Activated CD4-positive, alpha-beta T cell treated with anti-CD3 and anti-CD28 coated beads for 36 hours (primary cell): Measurements from ENCODE around the gene U2AF1L4. TPM values are rescaled to one million over a fixed set of nuclear protein-coding genes. Genes with fewer than 3 reads are reported as not detected.

Experiments
- ATAC-seq: fragments of 200-7000 bp; cut with Tn5 transposase; one replicate; pipeline ENCODE4 v1.10.0; 2021; ENCODE audit warnings: mild to moderate bottlenecking, moderate library complexity
- CTCF ChIA-PET: fragments of 350-600 bp; sonication (Branson Sonifier 250); formaldehyde crosslinking; loops from one replicate; lab custom pipeline; 2021; ENCODE audit warnings: antibody characterized with exemption; lab: Charles Lee
- POLR2A ChIA-PET: fragments of 350-600 bp; sonication (Branson Sonifier 250); formaldehyde crosslinking; loops from one replicate; lab custom pipeline; 2021; ENCODE audit warnings: antibody characterized with exemption, inconsistent platforms; lab: Charles Lee
- DNase-seq: peaks from one replicate; pipeline ENCODE4 v3.0.0-alpha.2; 2020
- H3K27ac Mint-ChIP-seq: one replicate; pipeline ENCODE4 v1.8.0; 2021; ENCODE audit warnings: mixed read lengths
- H3K27me3 Mint-ChIP-seq: one replicate; pipeline ENCODE4 v1.8.0; 2021; ENCODE audit warnings: mixed read lengths
- H3K36me3 Mint-ChIP-seq: one replicate; pipeline ENCODE4 v1.8.0; 2021; ENCODE audit warnings: low read depth, mixed read lengths
- H3K4me1 Mint-ChIP-seq: one replicate; pipeline ENCODE4 v1.8.0; 2021; ENCODE audit warnings: mixed read lengths
- H3K4me3 Mint-ChIP-seq: one replicate; pipeline ENCODE4 v1.8.0; 2021; ENCODE audit warnings: mild to moderate bottlenecking, moderate library complexity, mixed read lengths
- H3K9me3 Mint-ChIP-seq: one replicate; pipeline ENCODE4 v1.8.0; 2021; ENCODE audit warnings: low read depth, mixed read lengths
- intact Hi-C, 2 experiments: fragments of 100-400 bp; cut with DNase I in 1 of 2; cut with micrococcal nuclease in 1 of 2; formaldehyde crosslinking; loops; one replicate each; pipeline versions ENCODE4 v1.14.2 to v1.15.1; 2022 to 2024; cut with DNase I, micrococcal nuclease
- total RNA-seq, 2 experiments: library from RNA; stranded (reverse); gene quantifications; one replicate each; pipeline ENCODE4 v1.2.3, GENCODE V29; 2021

The U2AF1L4 gene, protein sequence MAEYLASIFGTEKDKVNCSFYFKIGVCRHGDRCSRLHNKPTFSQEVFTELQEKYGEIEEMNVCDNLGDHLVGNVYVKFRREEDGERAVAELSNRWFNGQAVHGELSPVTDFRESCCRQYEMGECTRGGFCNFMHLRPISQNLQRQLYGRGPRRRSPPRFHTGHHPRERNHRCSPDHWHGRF
- 10 to 100 TPM; 31.6 to 37.5 TPM for total RNA-seq

DNA sequence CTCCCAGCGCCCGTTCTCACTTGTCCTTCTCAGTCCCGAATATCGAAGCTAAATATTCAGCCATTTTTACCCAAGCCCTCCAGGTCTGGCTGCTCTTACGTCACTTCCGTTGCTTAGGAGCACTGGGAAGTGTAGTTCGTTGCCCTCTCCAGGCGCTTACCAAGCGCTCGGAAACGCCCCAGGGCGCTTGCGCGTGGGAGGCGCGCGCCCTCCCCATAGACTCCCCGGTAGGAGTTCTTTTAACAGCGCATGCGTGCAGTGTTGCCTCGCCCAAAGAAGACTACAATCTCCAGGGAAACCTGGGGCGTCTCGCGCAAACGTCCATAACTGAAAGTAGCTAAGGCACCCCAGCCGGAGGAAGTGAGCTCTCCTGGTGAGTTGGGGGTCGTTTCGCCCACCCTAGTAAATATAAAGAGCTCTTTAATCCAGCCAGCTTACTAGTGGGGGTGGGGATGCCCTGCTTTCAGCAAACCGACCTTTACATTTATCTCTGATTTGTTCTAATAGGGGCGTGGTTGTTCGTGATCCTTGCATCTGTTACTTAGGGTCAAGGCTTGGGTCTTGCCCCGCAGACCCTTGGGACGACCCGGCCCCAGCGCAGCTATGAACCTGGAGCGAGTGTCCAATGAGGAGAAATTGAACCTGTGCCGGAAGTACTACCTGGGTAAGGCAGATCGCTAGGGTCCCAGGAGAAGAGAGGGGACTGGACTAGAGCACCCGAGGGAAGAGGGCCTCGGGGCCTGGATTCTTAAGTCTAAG is at the start of gene U2AF1L4, which contains the start of gene PSENEN:
Gene U2AF1L4 (minus strand): TSS at position 91 of the 759 bp plus-strand sequence. CDS start 27 bp downstream, at position 64.
Gene PSENEN (plus strand): TSS at position 324 of the 759 bp plus-strand sequence. CDS start 280 bp downstream, at position 604.
- DNase-seq (peak; percentile 97), ATAC-seq (peak; percentile 51)
- H3K27me3 Mint-ChIP-seq: no peaks in the 10 kb centered on the region
- peaks cover 51% of the 10 kb centered on the region for H3K4me1 Mint-ChIP-seq
- H3K27ac Mint-ChIP-seq: peak within 1 kb of the TSS; percentile 100
- ChIA-PET CTCF (interaction anchor here (1.0 to 2.0 kb wide), 5 partner anchors 24 to 186 kb away, joined by 3 to 8 read pairs (median 4); no protein-coding TSS in a partner anchor), POLR2A (interaction anchor here (0.5 to 2.3 kb wide), 6 partner anchors 27 to 749 kb away, joined by 4 to 13 read pairs (median 5); no protein-coding TSS in a partner anchor)
- no peaks in the 10 kb centered on the region for H3K9me3 Mint-ChIP-seq
- H3K4me3 Mint-ChIP-seq: peak within 1 kb of the TSS; percentile 99
- H3K36me3 Mint-ChIP-seq: peaks cover 30% of the 10 kb centered on the region
- intact Hi-C loops: loop anchor here (1.0 to 10.0 kb wide), 8 partner anchors 28 to 601 kb away; partner anchors contain the start of genes ARHGAP33 (in 2 of the 2), FXYD7 (in 1 of the 2) and TBCB (in 1 of the 2)

DNA sequence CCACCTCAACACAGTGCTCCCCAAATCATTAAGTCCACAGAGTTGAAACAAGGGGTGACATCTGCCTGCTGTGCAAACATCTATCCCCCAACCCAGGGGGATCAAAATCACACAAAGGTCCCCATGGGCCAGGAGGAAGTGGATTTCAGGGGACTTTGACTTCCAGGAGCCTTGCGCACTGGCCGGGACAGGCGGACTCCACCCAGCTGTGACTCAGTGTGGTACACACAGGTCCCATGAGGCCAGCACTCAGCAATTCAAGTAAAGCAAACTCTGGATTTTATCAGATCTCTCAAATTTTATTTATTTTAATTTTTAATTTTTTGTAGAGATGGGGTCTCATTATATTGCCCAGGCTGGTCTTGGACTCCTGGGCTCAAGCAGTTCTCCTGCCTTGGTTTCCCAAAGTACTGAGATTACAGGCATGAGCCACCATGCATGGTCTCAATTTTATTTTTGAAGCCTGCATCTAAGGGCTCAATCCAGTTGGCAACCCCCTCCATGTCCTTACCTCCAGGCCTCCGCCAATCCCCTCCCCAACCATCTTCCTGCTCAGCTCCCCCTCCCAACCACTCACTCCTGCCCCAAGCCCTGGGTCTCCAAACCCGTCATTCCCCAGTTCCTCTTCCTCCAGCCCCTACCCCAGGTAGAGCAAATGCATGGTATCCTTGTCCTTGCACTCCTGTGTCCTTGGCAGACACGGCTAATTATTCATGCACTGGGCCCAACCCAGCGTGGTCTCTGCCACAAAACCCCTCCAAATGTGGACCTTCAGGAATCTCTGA is 48.4 kb upstream of the U2AF1L4 start:
- no peaks in the 10 kb centered on the region for H3K9me3 Mint-ChIP-seq
- H3K27me3 Mint-ChIP-seq: peaks cover 23% of the 10 kb centered on the region
- DNase-seq: no peak
- ATAC-seq: no peak
- peaks cover 3% of the 10 kb centered on the region for H3K4me1 Mint-ChIP-seq
- ChIA-PET POLR2A (no interaction called here), CTCF (no interaction called here)
- H3K27ac Mint-ChIP-seq: no peak overlapping the region
- no peaks in the 10 kb centered on the region for H3K36me3 Mint-ChIP-seq
- H3K4me3 Mint-ChIP-seq: no peak overlapping the region
- intact Hi-C loops: no loop called here

DNA sequence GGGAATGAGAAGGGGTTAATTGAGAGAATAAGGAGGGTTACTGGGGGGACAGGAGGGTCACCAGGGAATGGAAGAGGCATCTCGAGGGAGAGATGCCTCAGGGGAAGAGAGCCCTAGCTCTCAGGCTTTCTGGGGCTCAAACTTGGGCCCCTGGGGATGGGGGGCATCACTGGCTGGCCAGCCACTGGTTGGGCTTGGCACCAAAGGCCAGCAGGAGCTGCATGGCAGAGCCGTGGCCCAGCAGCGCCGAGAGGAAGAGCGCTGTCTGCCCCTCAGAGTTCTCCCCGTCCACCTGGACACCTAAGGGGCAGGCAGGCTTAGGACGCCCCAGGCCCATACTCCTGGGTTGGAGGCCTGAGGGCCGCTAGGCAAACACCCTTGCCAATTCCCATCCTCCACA is 47.7 kb upstream of the U2AF1L4 start:
- H3K27me3 Mint-ChIP-seq: peaks cover 19% of the 10 kb centered on the region
- no peaks in the 10 kb centered on the region for H3K9me3 Mint-ChIP-seq
- POLR2A ChIA-PET: no interaction called here
- H3K4me3 Mint-ChIP-seq: no peak overlapping the region
- DNase-seq (no peak), ATAC-seq (no peak)
- CTCF ChIA-PET: no interaction called here
- intact Hi-C loops: no loop called here
- peaks cover 3% of the 10 kb centered on the region for H3K4me1 Mint-ChIP-seq
- no peaks in the 10 kb centered on the region for H3K36me3 Mint-ChIP-seq
- H3K27ac Mint-ChIP-seq: no peak overlapping the region

DNA sequence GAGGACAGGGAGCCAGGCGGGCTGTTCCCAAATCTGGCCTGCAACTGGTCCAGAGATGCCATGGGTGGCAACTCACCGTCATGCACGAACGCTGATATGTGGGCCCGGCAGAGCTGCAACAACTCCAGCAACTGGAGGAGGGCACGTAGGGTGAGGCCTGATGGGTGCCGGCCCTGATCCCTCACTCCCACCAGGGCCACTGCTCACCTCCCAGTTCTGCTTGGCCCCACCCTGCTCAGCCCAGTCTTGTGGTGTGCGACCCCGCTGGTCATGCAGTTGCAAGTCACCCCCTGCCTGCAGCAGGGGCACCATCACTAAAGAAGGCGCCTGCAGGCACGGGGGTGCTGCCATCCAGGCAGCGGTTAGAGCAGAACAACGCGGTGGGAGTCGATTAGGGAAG is 47.1 kb upstream of the U2AF1L4 start:
- no peaks in the 10 kb centered on the region for H3K36me3 Mint-ChIP-seq
- DNase-seq: no peak
- ATAC-seq: no peak
- ChIA-PET CTCF (no interaction called here), POLR2A (no interaction called here)
- peaks cover 17% of the 10 kb centered on the region for H3K27me3 Mint-ChIP-seq
- H3K4me3 Mint-ChIP-seq: no peak overlapping the region
- intact Hi-C loops: no loop called here
- H3K4me1 Mint-ChIP-seq: peaks cover 3% of the 10 kb centered on the region
- no peaks in the 10 kb centered on the region for H3K9me3 Mint-ChIP-seq
- H3K27ac Mint-ChIP-seq: no peak overlapping the region

DNA sequence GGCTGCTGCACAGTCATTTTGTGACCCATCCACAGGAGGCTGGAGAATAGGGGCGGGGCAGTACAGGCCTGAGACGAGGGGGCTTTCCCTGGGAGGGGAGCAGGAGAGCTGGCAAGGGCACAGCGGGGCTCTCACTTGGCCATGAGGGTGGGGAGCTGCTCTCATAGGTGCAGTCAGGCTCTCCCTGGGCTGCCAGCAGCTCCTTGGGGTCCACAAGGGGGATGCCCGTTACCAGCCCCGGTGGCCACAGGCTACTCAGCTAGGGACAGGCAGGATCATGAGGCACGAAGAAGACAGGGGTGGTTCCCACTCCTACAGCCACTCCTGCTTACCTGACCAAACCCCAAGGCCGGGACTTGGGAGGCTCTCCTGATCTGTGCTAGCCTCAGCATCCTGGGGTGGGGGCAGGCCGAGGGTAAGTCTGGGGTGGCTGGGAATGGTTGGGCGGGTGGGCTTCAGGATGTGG is 46.6 kb upstream of the U2AF1L4 start:
- CTCF ChIA-PET: no interaction called here

DNA sequence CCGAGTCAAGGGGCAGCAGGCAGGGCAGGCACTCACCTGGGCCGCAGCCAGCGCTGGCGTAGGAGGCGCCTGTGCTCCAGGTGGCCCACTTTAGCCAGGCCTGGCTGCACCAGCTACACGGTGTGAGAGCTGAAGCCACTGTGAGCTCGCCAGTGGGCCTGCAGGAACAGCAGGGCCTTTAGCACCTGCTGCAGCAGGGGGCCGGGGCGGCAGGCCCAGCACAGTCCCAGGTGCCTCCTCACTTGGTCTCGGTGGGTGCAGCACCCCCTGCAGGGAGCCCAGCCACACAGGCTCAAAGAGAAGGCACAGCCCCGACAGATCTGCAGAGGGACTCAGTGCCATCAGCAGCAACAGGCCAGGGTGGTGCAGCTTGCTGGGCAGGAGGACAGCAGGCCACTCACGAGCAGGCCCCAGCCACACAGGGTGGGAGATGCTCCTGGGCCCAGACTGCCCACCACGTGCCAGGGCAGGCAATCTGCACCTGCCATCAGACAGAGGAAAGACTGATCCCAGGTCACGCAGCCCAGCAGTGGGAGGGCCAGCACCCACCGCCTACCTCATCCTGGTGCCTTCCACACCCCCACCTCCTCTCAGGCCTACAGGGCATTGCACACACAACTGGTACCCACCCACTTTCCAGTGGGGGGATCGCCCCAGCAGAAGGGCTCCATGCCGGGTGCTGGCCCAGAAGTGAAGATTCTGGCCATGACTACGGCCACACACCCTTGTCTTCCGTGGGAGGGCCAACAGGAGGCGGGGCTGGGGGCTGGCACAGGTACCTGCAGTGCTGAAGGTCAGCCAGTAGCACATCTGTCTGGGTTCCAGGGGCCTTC is 46.0 kb upstream of the U2AF1L4 start:
- ATAC-seq: peak; percentile 74
- CTCF ChIA-PET: interaction anchor here (0.7 to 0.9 kb wide), 2 partner anchors 28 to 256 kb away, joined by 3 read pairs; no protein-coding TSS in a partner anchor

More for the DNA sequence above, 46.6 kb upstream of the U2AF1L4 start:
- no peak overlapping the region for H3K27ac Mint-ChIP-seq
- H3K36me3 Mint-ChIP-seq: no peaks in the 10 kb centered on the region
- no peak for DNase-seq
- intact Hi-C loops: no loop called here
- ATAC-seq: no peak
- no peaks in the 10 kb centered on the region for H3K4me1 Mint-ChIP-seq
- no peaks in the 10 kb centered on the region for H3K9me3 Mint-ChIP-seq
- peaks cover 12% of the 10 kb centered on the region for H3K27me3 Mint-ChIP-seq
- POLR2A ChIA-PET: no interaction called here
- H3K4me3 Mint-ChIP-seq: no peak overlapping the region

DNA sequence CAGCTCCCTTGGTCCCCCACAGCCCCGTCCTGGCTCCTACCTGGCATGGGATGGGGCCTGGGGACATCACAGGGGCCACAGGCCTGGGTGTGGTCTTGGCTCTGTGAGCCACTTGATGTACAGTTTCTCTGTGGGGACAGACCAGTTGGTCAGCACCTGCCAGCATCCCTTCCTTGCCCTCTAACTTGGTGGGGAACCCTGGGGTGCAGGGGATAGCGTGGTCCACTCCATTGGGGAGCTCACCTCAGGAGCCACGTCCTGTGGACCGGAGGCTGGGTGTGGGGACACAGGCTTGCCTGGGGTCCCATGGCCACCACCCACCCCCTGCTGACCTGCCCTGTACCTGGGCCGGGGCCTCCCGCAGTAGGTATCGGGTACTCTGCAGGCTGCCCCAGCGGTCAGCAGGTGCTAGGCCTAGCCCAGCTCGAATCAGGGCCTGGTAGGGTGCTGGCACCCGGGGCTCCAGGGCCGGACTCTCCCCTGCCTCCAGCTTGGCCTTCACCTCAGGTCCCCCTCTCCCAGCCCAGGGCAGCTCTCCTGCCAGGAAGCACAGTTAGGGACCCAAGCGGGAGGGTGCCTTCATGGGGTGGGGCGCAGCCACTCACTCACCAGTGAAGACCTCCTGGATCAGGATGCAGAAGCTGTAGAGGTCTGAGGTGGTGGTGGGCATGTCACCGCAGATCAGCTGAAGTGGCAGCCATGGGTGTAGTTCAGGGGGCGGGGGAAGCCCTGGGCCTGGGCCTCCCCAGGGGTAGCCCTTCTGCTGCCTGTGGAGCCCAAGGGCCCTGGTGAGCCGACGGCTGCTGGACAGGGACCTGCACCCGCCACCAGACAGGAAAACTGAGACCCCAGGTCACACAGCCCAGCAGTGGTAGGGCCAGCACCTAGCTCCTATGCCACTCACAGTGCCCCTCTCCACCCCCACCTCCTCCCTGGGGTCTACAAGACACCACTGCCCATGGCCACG is 45.0 kb upstream of the U2AF1L4 start:
- no peaks in the 10 kb centered on the region for H3K36me3 Mint-ChIP-seq
- H3K27ac Mint-ChIP-seq: no peak overlapping the region
- no peaks in the 10 kb centered on the region for H3K4me1 Mint-ChIP-seq
- ChIA-PET POLR2A (interaction anchor here (0.6 kb wide), 1 partner anchor 50 kb away, joined by 3 read pairs; no protein-coding TSS in a partner anchor), CTCF (interaction anchor here (0.7 to 0.9 kb wide), 2 partner anchors 29 to 257 kb away, joined by 3 read pairs; no protein-coding TSS in a partner anchor)
- H3K4me3 Mint-ChIP-seq: no peak overlapping the region
- intact Hi-C loops: no loop called here
- DNase-seq (no peak), ATAC-seq (no peak)
- no peaks in the 10 kb centered on the region for H3K9me3 Mint-ChIP-seq
- peaks cover 2% of the 10 kb centered on the region for H3K27me3 Mint-ChIP-seq

More for the DNA sequence above, 46.0 kb upstream of the U2AF1L4 start:
- DNase-seq: peak; percentile 45
- no peak overlapping the region for H3K27ac Mint-ChIP-seq
- POLR2A ChIA-PET: no interaction called here
- H3K27me3 Mint-ChIP-seq: peaks cover 7% of the 10 kb centered on the region
- no peak overlapping the region for H3K4me3 Mint-ChIP-seq
- intact Hi-C loops: no loop called here
- H3K9me3 Mint-ChIP-seq: no peaks in the 10 kb centered on the region
- no peaks in the 10 kb centered on the region for H3K36me3 Mint-ChIP-seq
- no peaks in the 10 kb centered on the region for H3K4me1 Mint-ChIP-seq

DNA sequence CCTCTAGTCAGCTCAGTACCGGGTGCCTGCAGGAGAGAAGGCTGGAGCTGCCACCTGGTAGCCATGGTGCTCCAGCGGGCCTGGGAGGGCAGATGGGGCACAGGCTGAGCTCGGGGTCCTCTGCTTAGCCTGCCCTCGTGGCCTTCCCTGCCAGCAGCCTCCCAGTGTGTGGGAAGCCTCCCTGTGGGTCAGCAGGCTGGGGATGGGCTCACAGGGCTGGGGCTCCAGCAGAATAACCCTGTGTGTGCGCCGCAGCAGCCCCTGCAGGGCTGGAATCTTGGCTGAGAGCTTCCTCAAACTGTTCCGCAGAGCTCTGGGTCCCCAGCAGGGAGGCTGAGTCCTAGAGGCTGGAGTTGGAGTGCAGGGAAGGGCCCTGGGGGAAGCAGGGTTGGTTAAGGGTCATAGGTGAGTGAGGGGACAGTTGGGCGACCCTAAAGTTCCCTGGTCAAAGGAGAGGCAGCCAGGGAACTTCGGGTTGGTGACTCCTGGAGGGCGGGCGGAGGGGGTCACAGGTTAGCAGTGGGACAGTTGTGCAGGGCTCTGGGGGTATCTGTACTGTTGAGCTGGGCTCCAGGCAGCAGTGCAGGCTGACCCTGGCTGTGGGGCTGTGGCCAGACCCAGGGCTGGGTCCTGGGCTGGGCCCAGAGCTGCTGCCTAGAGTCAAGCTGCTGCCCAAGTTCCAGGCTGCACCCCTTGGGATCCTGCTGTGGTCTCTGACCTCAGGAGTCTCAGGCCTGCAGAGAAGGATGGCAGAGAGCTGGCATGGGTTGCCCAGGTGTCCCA is 44.2 kb upstream of the U2AF1L4 start:
- ATAC-seq: no peak
- Mint-ChIP-seq H3K9me3 (no peaks in the 10 kb centered on the region), H3K4me1 (no peaks in the 10 kb centered on the region), H3K27ac (no peak overlapping the region), H3K36me3 (no peaks in the 10 kb centered on the region), H3K27me3 (peaks cover 2% of the 10 kb centered on the region), H3K4me3 (no peak overlapping the region)
- POLR2A ChIA-PET: interaction anchor here (0.6 kb wide), 1 partner anchor 49 kb away, joined by 3 read pairs; no protein-coding TSS in a partner anchor
- intact Hi-C loops: no loop called here
- no peak for DNase-seq
- CTCF ChIA-PET: interaction anchor here (0.6 kb wide), 1 partner anchor 15 kb away, joined by 4 read pairs; no protein-coding TSS in a partner anchor
